GM19099 (cell line): ENCODE measurements around the gene PXN.

Experiments
- POLR2A ChIP-seq: IDR thresholded peaks from 3 replicates; pipeline ENCODE4 v1.6.1; 2011; ENCODE audit warnings: low read depth; ENCODE audit not compliant: insufficient read length; ENCODE audit errors: extremely low read depth

Gene PXN

GRCh38 chr12:120266180-120266870 lies 795 bp upstream of the PXN start:
- no peak for TF ChIP-seq POLR2A

GRCh38 chr12:120264904-120265472 lies 542 bp downstream of the PXN start:
- TF ChIP-seq POLR2A: no peak

GRCh38 chr12:120264086-120264903 lies 1.2 kb downstream of the PXN start:
- no peak for TF ChIP-seq POLR2A

GRCh38 chr12:120263748-120264085 lies 1.8 kb downstream of the PXN start:
- TF ChIP-seq POLR2A: no peak

GRCh38 chr12:120262852-120263747 lies 2.4 kb downstream of the PXN start:
- TF ChIP-seq POLR2A: no peak

GRCh38 chr12:120261951-120262851 lies 3.3 kb downstream of the PXN start:
- TF ChIP-seq POLR2A: no peak

- TF ChIP-seq POLR2A: no peak
Observed at GRCh38 chr12:120260607-120261006, 4.9 kb downstream of the PXN start.

GRCh38 chr12:120259418-120260202 lies 5.9 kb downstream of the PXN start:
- no peak for TF ChIP-seq POLR2A

GRCh38 chr12:120258323-120258896 lies 7.1 kb downstream of the PXN start:
- TF ChIP-seq POLR2A: no peak

GRCh38 chr12:120257041-120257821 lies 8.3 kb downstream of the PXN start:
- no peak for TF ChIP-seq POLR2A

GRCh38 chr12:120254809-120255208 lies 10.7 kb downstream of the PXN start:
- TF ChIP-seq POLR2A: no peak
